Retinal pigment epithelial cell (primary cell): ENCODE data around the gene PDE4B.

ENCODE experiments used
- DNase-seq: peaks from one replicate; pipeline ENCODE4 v3.0.0-alpha.2; 2010; ENCODE audit warnings: low read depth
- H3K4me3 ChIP-seq: 2 replicates; pipeline ENCODE4 v1.5.1; 2011; ENCODE audit warnings: mild to moderate bottlenecking, low read length, control low read depth, moderate library complexity
- TF ChIP-seq, protein P1 (sequence below): conservative IDR thresholded peaks from 2 replicates; pipeline ENCODE4 v1.5.1; 2011; ENCODE audit warnings: low read depth, low read length, control low read depth, inconsistent platforms

The PDE4B gene

DNA sequence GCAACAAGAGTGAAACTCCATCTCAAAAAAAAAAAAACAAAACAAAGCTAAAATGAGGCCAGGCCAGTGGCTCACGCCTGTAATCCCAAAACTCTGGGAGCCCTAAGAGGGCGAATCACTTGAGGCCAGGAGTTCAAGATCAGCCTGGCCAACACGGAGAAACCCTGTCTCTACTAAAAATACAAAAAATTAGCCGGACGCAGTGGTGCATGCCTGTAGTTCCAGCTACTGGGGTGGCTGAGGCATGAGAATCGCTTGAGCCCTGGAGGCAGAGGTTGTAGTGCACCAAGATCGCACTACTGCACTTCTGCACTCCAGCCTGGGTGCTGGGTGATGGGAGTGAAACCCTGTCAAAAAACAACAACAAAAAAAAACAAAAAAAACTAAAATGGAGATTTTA, 550.0 kb downstream of the PDE4B start:
- TF ChIP-seq, protein P1, sequence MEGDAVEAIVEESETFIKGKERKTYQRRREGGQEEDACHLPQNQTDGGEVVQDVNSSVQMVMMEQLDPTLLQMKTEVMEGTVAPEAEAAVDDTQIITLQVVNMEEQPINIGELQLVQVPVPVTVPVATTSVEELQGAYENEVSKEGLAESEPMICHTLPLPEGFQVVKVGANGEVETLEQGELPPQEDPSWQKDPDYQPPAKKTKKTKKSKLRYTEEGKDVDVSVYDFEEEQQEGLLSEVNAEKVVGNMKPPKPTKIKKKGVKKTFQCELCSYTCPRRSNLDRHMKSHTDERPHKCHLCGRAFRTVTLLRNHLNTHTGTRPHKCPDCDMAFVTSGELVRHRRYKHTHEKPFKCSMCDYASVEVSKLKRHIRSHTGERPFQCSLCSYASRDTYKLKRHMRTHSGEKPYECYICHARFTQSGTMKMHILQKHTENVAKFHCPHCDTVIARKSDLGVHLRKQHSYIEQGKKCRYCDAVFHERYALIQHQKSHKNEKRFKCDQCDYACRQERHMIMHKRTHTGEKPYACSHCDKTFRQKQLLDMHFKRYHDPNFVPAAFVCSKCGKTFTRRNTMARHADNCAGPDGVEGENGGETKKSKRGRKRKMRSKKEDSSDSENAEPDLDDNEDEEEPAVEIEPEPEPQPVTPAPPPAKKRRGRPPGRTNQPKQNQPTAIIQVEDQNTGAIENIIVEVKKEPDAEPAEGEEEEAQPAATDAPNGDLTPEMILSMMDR = no peak
- H3K4me3 ChIP-seq = no peak overlapping the region
- no peak for DNase-seq

- DNase-seq = no peak
- TF ChIP-seq, protein P1 = peak; percentile 6
Observed at GRCh38 chr1:66343569-66344325, 551.1 kb downstream of the PDE4B start.

GRCh38 chr1:66346057-66346795, 553.5 kb downstream of the PDE4B start:
- no peak for DNase-seq
- TF ChIP-seq, protein P1 = no peak
- no peak overlapping the region for H3K4me3 ChIP-seq

More at GRCh38 chr1:66343569-66344325, 551.1 kb downstream of the PDE4B start:
- no peak overlapping the region for H3K4me3 ChIP-seq

DNA sequence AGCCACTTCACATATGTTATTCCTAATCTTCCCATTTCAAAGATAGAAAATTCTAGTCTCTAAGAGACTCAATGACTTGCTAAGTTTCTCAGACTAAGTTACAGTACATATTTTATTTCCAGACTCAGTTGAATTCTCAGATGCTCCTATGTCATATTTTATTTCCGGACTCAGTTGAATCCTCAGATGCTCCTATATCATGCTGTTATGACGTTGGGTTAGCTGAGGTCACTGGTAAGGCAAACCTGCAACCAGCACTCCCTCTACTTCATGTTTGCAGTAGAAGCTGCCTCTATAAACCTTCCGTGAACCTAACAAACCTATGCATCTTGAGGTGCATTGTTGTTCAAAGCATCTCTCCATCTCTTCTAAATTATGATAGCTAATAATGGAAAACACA, 554.2 kb downstream of the PDE4B start:
- H3K4me3 ChIP-seq = no peak overlapping the region

DNA sequence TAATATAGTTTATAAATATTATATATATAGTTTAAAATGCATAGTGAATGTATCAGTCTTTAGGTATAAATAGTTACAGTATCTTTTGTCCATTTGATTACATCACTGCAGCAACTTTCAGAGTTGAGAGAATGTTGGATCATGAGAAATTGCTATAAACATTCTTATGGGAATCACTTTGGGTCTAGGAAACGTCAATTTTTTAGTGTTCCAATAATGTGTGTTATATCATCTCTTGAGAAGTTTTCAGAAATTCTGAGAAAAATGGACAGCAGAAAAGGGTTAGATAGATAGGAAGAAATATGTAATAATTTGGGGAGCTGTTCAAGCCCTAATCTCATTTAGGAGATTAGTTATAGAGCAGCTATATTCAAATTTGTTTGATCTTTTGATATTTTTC, 556.1 kb downstream of the PDE4B start:
- DNase-seq = no peak
- TF ChIP-seq, protein P1 = no peak
- H3K4me3 ChIP-seq = no peak overlapping the region

More for the DNA sequence above, 554.2 kb downstream of the PDE4B start:
- DNase-seq = no peak
- TF ChIP-seq, protein P1 = no peak

GRCh38 chr1:66349242-66349641, 556.5 kb downstream of the PDE4B start:
- no peak overlapping the region for H3K4me3 ChIP-seq
- no peak for DNase-seq
- TF ChIP-seq, protein P1 = no peak
